ENCODE data around the gene BEST1. TPM values are rescaled to one million over a fixed set of nuclear protein-coding genes. Genes with fewer than 3 reads are reported as not detected.
A peak's percentile ranks its signal among the peaks of the same experiment; 100 is the strongest.

Gene BEST1
- total RNA-seq, 4 donors from 2014 or later: 33.2 to 53.2 (median 45.7) TPM

GRCh38 chr11:61947486-61948210 is 2.5 kb upstream of the BEST1 start:
- Histone ChIP-seq H3K27ac (peak overlapping the region; percentile 2 to 94 (median 68)), H3K9me3 (no peaks in the 10 kb centered on the region), H3K27me3 (no peaks in the 10 kb centered on the region), H3K36me3 (no peaks in the 10 kb centered on the region), H3K4me3 (no peak overlapping the region), H3K4me1 (peaks cover 0 to 49% (median 27%) of the 10 kb centered on the region in 4 donors)
- DNase-seq (ENCODE audit: low spot score in 2 of 2): peak; percentile 95 to 99
- 4 to 10% methylated on average over 8 of the region's 8 CpGs for WGBS, 2 donors
- peak in 1 of 2 donors; percentile 29 for TF ChIP-seq POLR2A (IDR thresholded peaks at IDR 0.05)
- TF ChIP-seq, protein P1, sequence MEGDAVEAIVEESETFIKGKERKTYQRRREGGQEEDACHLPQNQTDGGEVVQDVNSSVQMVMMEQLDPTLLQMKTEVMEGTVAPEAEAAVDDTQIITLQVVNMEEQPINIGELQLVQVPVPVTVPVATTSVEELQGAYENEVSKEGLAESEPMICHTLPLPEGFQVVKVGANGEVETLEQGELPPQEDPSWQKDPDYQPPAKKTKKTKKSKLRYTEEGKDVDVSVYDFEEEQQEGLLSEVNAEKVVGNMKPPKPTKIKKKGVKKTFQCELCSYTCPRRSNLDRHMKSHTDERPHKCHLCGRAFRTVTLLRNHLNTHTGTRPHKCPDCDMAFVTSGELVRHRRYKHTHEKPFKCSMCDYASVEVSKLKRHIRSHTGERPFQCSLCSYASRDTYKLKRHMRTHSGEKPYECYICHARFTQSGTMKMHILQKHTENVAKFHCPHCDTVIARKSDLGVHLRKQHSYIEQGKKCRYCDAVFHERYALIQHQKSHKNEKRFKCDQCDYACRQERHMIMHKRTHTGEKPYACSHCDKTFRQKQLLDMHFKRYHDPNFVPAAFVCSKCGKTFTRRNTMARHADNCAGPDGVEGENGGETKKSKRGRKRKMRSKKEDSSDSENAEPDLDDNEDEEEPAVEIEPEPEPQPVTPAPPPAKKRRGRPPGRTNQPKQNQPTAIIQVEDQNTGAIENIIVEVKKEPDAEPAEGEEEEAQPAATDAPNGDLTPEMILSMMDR (IDR thresholded peaks at IDR 0.05): peak; percentile 88 to 97 (median 94)
- TF ChIP-seq EP300 (IDR thresholded peaks at IDR 0.05): peak in 1 of 2 donors; percentile 76

- peaks cover 0 to 49% (median 27%) of the 10 kb centered on the region in 4 donors for H3K4me1 ChIP-seq
- H3K27me3 ChIP-seq: no peaks in the 10 kb centered on the region
- no peaks in the 10 kb centered on the region for H3K36me3 ChIP-seq
- DNase-seq (ENCODE audit: low spot score in 2 of 2): no peak
- peak overlapping the region; percentile 74 to 94 (median 88) for H3K27ac ChIP-seq
- no peak overlapping the region for H3K4me3 ChIP-seq
- 62 to 65% methylated on average over 7 of the region's 7 CpGs for WGBS, 2 donors
- no peaks in the 10 kb centered on the region for H3K9me3 ChIP-seq
- TF ChIP-seq POLR2A (IDR thresholded peaks at IDR 0.05) (no peak), EP300 (IDR thresholded peaks at IDR 0.05) (no peak)
- TF ChIP-seq, protein P1 (IDR thresholded peaks at IDR 0.05): no peak
Observed at GRCh38 chr11:61948505-61948904, 1.6 kb upstream of the BEST1 start.

- TF ChIP-seq, protein P1 (IDR thresholded peaks at IDR 0.05): no peak
- TF ChIP-seq POLR2A (IDR thresholded peaks at IDR 0.05) (peak; percentile 42 to 75), EP300 (IDR thresholded peaks at IDR 0.05) (peak in 1 of 2 donors; percentile 77)
- Histone ChIP-seq H3K27ac (peak overlapping the region; percentile 74 to 94 (median 88)), H3K4me1 (peaks cover 0 to 56% (median 30%) of the 10 kb centered on the region in 4 donors), H3K27me3 (no peaks in the 10 kb centered on the region), H3K4me3 (peak overlapping the region in 1 of 4 donors; percentile 37), H3K36me3 (no peaks in the 10 kb centered on the region), H3K9me3 (no peaks in the 10 kb centered on the region)
- DNase-seq (ENCODE audit: low spot score in 2 of 2): peak; percentile 76 to 89
- WGBS, 2 donors: 27 to 29% methylated on average over 9 of the region's 9 CpGs
Observed at GRCh38 chr11:61949169-61950034, 749 bp upstream of the BEST1 start.

DNA sequence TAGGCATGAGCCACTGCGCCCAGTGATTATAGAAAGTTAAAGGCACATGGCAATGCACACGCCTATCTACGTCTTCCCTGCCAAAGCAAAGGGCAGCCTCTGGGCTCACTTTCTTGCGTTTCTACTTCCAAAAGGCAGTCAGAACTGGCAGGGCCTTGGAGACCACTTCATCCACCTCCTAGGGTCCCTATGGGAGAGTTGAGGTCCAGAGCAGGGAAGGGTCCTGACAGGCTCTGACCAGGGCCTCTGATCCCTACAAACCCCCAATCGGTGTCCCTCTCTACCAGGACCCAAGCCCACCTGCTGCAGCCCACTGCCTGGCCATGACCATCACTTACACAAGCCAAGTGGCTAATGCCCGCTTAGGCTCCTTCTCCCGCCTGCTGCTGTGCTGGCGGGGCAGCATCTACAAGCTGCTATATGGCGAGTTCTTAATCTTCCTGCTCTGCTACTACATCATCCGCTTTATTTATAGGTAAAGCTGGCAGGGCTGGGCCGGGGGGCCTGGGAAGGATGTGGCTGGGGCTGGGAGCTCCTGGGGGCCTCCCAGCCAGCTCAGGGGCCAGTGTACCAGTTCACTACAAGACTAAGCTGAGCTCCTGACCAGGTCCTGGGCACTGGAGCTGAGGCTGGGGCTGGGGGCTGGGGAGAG is 1.5 kb downstream of the BEST1 start:
- H3K9me3 ChIP-seq: no peaks in the 10 kb centered on the region
- peak overlapping the region in 3 of 4 donors; percentile 74 to 94 (median 92) for H3K27ac ChIP-seq
- peaks cover 0 to 5% (median 0%) of the 10 kb centered on the region in 3 donors for H3K36me3 ChIP-seq
- DNase-seq (ENCODE audit: low spot score in 2 of 2): no peak
- H3K4me1 ChIP-seq: peaks cover 0 to 75% (median 44%) of the 10 kb centered on the region in 4 donors
- WGBS, 2 donors: 89% methylated on average over 11 of the region's 11 CpGs
- TF ChIP-seq POLR2A (IDR thresholded peaks at IDR 0.05) (no peak), EP300 (IDR thresholded peaks at IDR 0.05) (no peak)
- TF ChIP-seq, protein P1 (IDR thresholded peaks at IDR 0.05): no peak
- H3K4me3 ChIP-seq: peak overlapping the region in 1 of 4 donors; percentile 6
- no peaks in the 10 kb centered on the region for H3K27me3 ChIP-seq

All from tibial nerve (tissue), 4 donors.